HepG2 (cell line): ENCODE data around the gene LASP1. TPM values are rescaled to one million over a fixed set of nuclear protein-coding genes. Genes with fewer than 3 reads are reported as not detected.
A peak's percentile ranks its signal among the peaks of the same experiment; 100 is the strongest.

ENCODE experiments used
- GATAD2A ChIP-seq: IDR thresholded peaks from 2 replicates; pipeline ENCODE4 v1.6.1; 2016
- GFI1 ChIP-seq: sonication (generic); formaldehyde crosslinking; IDR thresholded peaks from 2 replicates; pipeline ENCODE4 v1.5.0; 2020; ENCODE audit warnings: missing genetic modification reagents, mild to moderate bottlenecking, borderline replicate concordance
- KAT8 ChIP-seq: IDR thresholded peaks from 2 replicates; pipeline ENCODE4 v1.6.1; 2016; ENCODE audit warnings: missing genetic modification reagents, missing compliant biosample characterization
- NFIC ChIP-seq: IDR thresholded peaks from 2 replicates; pipeline ENCODE4 v1.6.1; 2012; ENCODE audit warnings: mild to moderate bottlenecking, low read length, inconsistent platforms
- NR2C2 ChIP-seq: sonication (generic); formaldehyde crosslinking; IDR thresholded peaks from 2 replicates; pipeline ENCODE4 v1.4.0; 2020; ENCODE audit warnings: missing genetic modification reagents, mild to moderate bottlenecking, moderate library complexity, borderline replicate concordance
- PAX8 ChIP-seq: sonication (generic); formaldehyde crosslinking; IDR thresholded peaks from 2 replicates; pipeline ENCODE4 v1.8.0; 2022; ENCODE audit warnings: mild to moderate bottlenecking, missing genetic modification reagents, borderline replicate concordance
- PHF8 ChIP-seq: sonication (generic); formaldehyde crosslinking; IDR thresholded peaks from 2 replicates; pipeline ENCODE4 v1.5.0; 2020; ENCODE audit warnings: missing genetic modification reagents
- SOX6 ChIP-seq, 2 experiments: fragments of 450-650 bp in 1 of 2; sonication (generic) in 1 of 2; formaldehyde crosslinking in 1 of 2; IDR thresholded peaks; 2 replicates each; pipeline versions ENCODE4 v1.4.0 to v1.6.1; 2017 to 2020; ENCODE audit warnings: antibody characterized with exemption in 1 of 2, mild to moderate bottlenecking in 1 of 2, missing genetic modification reagents in 1 of 2
- SP4 ChIP-seq: sonication (generic); formaldehyde crosslinking; IDR thresholded peaks from 2 replicates; pipeline ENCODE4 v1.8.1; 2023; ENCODE audit warnings: mild to moderate bottlenecking, missing genetic modification reagents
- TFE3 ChIP-seq: IDR thresholded peaks from 2 replicates; pipeline ENCODE4 v1.6.1; 2016
- TMF1 ChIP-seq: sonication (generic); formaldehyde crosslinking; IDR thresholded peaks from 2 replicates; pipeline ENCODE4 v1.8.1; 2022; ENCODE audit warnings: low read depth, missing genetic modification reagents
- ZNF10 ChIP-seq: sonication (generic); formaldehyde crosslinking; IDR thresholded peaks from 2 replicates; pipeline ENCODE4 v1.4.0; 2020; ENCODE audit warnings: mild to moderate bottlenecking, low read depth, missing genetic modification reagents, borderline replicate concordance
- ZNF282 ChIP-seq: fragments of 450-650 bp; IDR thresholded peaks from 2 replicates; pipeline ENCODE4 v1.6.1; 2018; ENCODE audit not compliant: partially characterized antibody
- ZNF614 ChIP-seq: IDR thresholded peaks from 2 replicates; pipeline ENCODE4 v1.6.1; 2018; ENCODE audit warnings: missing biosample characterization, missing genetic modification reagents, inconsistent platforms, borderline replicate concordance
- ZNF839 ChIP-seq: sonication (generic); formaldehyde crosslinking; IDR thresholded peaks from 2 replicates; pipeline ENCODE4 v1.4.0; 2020; ENCODE audit warnings: missing genetic modification reagents, mild to moderate bottlenecking, borderline replicate concordance
- polyA plus RNA-seq, 8 experiments: library from polyadenylated mRNA; depleted of rRNA in 3 of 8; stranded (reverse) in 7 of 8; unstranded in 1 of 8; fragments of >200 nt; fragmentation: Illumina TruSeq in 4 of 8; extraction: Trizol in 4 of 8; gene quantifications; 2 replicates each; pipeline versions ENCODE4 v1.2.1 to v1.2.3, GENCODE V29; 2011 to 2016; ENCODE audit warnings: low read depth in 4 of 8, missing spikeins in 1 of 8, mixed read lengths in 1 of 8; ENCODE audit not compliant: insufficient read depth in 1 of 8
- total RNA-seq, 5 experiments: library from RNA; depleted of rRNA; stranded (reverse); fragments of >200 nt; fragmentation: Illumina TruSeq; extraction: Trizol; gene quantifications; 2 replicates each; pipeline ENCODE4 v1.2.3, GENCODE V29; 2016; ENCODE audit warnings: low read depth in 1 of 5
- TF ChIP-seq, protein P1 (sequence below), 2 experiments: sonication (generic) in 1 of 2; formaldehyde crosslinking in 1 of 2; IDR thresholded peaks; 2 replicates each; pipeline versions ENCODE4 v1.4.0 to v1.6.1; 2018 to 2020; ENCODE audit warnings: missing genetic modification reagents in 2 of 2, borderline replicate concordance in 1 of 2, low read depth in 1 of 2, mild to moderate bottlenecking in 1 of 2, missing biosample characterization in 1 of 2

Gene LASP1
- total and polyA plus RNA-seq, 2 of the 13 experiments (the other 11 are each of a cell fraction or from before 2014, with no cell fraction given) = 70.1 to 97.0 TPM

DNA sequence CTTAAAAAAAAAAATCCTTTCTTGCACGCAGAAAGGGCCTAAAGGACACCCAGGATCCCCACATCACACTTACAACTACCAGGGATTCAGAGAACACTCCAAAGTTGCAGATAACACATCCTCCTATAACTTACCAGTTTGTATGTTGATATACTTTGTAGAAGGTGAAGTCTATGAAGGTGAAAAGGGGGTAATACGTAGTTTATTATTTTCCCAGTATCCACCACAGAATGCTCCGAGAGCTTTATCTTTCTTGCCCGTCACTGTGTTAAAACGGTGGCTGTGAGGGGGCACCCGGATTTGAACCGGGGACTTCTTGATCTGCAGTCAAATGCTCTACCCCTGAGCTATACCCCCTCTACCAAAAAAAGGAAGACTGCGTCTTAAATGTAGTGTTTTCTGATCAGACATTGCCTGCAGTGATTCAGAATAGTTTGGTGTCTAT lies 8.4 kb upstream of the LASP1 start (continued):
- no peak for TF ChIP-seq ZNF10 (CRISPR knock-in tag)
- no peak for TF ChIP-seq GFI1 (CRISPR knock-in tag)
- no peak for TF ChIP-seq NR2C2 (CRISPR knock-in tag)
- TF ChIP-seq, protein P1, sequence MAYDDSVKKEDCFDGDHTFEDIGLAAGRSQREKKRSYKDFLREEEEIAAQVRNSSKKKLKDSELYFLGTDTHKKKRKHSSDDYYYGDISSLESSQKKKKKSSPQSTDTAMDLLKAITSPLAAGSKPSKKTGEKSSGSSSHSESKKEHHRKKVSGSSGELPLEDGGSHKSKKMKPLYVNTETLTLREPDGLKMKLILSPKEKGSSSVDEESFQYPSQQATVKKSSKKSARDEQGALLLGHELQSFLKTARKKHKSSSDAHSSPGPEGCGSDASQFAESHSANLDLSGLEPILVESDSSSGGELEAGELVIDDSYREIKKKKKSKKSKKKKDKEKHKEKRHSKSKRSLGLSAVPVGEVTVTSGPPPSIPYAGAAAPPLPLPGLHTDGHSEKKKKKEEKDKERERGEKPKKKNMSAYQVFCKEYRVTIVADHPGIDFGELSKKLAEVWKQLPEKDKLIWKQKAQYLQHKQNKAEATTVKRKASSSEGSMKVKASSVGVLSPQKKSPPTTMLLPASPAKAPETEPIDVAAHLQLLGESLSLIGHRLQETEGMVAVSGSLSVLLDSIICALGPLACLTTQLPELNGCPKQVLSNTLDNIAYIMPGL (CRISPR knock-in tag; IDR thresholded peaks at IDR 0.05; ENCODE audit: borderline replicate concordance in 1 of 2, low read depth in 1 of 2) = peak; percentile 51 to 53; a peak in 2 of 4 replicates
- TF ChIP-seq PHF8 (CRISPR knock-in tag) = no peak
- no peak for TF ChIP-seq KAT8 (CRISPR knock-in tag)
- TF ChIP-seq SOX6 (IDR thresholded peaks at IDR 0.05) = no peak
- TF ChIP-seq SOX6 (CRISPR knock-in tag; IDR thresholded peaks at IDR 0.05) = peak; percentile 26; the same call in 1 of the 2 replicates
- TF ChIP-seq SP4 = no peak
- TF ChIP-seq ZNF839 (CRISPR knock-in tag) = no peak
- TF ChIP-seq ZNF282 = no peak
- no peak for TF ChIP-seq PAX8
- TF ChIP-seq ZNF614 (CRISPR knock-in tag) = no peak
- TF ChIP-seq GATAD2A (CRISPR knock-in tag) = peak; percentile 43; the same call in 1 of the 2 replicates
- 0 out of 2 replicates have a peak, but pooled peaks have one; percentile 21 for TF ChIP-seq NFIC
- TF ChIP-seq TFE3 (CRISPR knock-in tag) = no peak
- no peak for TF ChIP-seq TMF1
- TF ChIP-seq, all 625 proteins: peak for 12
